GM13977 (cell line): Measurements from ENCODE around the gene RDH14.

Experiments
- DNase-seq: peaks from one replicate; pipeline ENCODE4 v3.0.0; 2012; ENCODE audit warnings: low spot score
- CTCF ChIP-seq: IDR thresholded peaks from 2 replicates; pipeline ENCODE4 v1.5.1; 2012; ENCODE audit warnings: mild to moderate bottlenecking, control low read depth; ENCODE audit not compliant: insufficient read depth; ENCODE audit errors: extremely low read depth, missing control alignments
- in situ Hi-C: fragments of 300-500 bp; cut with MboI; formaldehyde crosslinking; loops from one replicate; pipeline ENCODE4 v1.12.0; 2022; ENCODE audit warnings: low sequenced_read_pairs, low pct_unique_long_range_greater_than_20kb, mixed read lengths, inconsistent platforms; ENCODE audit not compliant: unreplicated experiment

Gene RDH14

GRCh38 chr2:18580606-18581005, 20.2 kb upstream of the RDH14 start:
- TF ChIP-seq CTCF, result no peak
- DNase-seq, result no peak
- in situ Hi-C loops, result no loop called here

- no peak for TF ChIP-seq CTCF
- in situ Hi-C loops, result no loop called here
- no peak for DNase-seq
Measured at GRCh38 chr2:18578033-18578432, 17.6 kb upstream of the RDH14 start.

GRCh38 chr2:18566145-18566769, 5.8 kb upstream of the RDH14 start:
- no peak for DNase-seq
- in situ Hi-C loops, result no loop called here
- TF ChIP-seq CTCF, result no peak

GRCh38 chr2:18560797-18561085, 288 bp upstream of the RDH14 start:
- DNase-seq, result no peak
- in situ Hi-C loops, result no loop called here

GRCh38 chr2:18559531-18560030, 872 bp downstream of the RDH14 start:
- TF ChIP-seq CTCF, result no peak
- in situ Hi-C loops, result no loop called here
- no peak for DNase-seq

More at GRCh38 chr2:18560797-18561085, 288 bp upstream of the RDH14 start:
- TF ChIP-seq CTCF, result no peak

- DNase-seq, result no peak
- no peak for TF ChIP-seq CTCF
- in situ Hi-C loops, result no loop called here
Measured at GRCh38 chr2:18558458-18558857, 2.0 kb downstream of the RDH14 start.
